Colonic mucosa (tissue), 4 donors: Measurements from ENCODE around the gene VIPR2. TPM values are rescaled to one million over a fixed set of nuclear protein-coding genes. Genes with fewer than 3 reads are reported as not detected.
"Not testable (repeated sequence)": the region's sequence is repeated elsewhere in the genome, so short reads cannot be mapped to it uniquely, and the experiment has no call there.

Experiments used
- DNase-seq: peaks from one replicate; pipeline ENCODE4 v3.0.0-alpha.2; 2020
- H3K27ac ChIP-seq: fragments of 200-600 bp; one replicate; pipeline ENCODE4 v1.8.0; 2021
- H3K27me3 ChIP-seq: fragments of 200-600 bp; one replicate; pipeline ENCODE4 v1.8.0; 2021
- H3K36me3 ChIP-seq: fragments of 200-600 bp; one replicate; pipeline ENCODE4 v1.8.0; 2021
- H3K4me1 ChIP-seq: fragments of 200-600 bp; one replicate; pipeline ENCODE4 v1.8.0; 2021; ENCODE audit warnings: mild to moderate bottlenecking
- H3K4me3 ChIP-seq: fragments of 200-600 bp; one replicate; pipeline ENCODE4 v1.8.0; 2021
- H3K9ac ChIP-seq, 2 donors: one replicate each; pipeline ENCODE4 v1.7.0; 2013; ENCODE audit warnings: control low read depth in 2 of 2, low read depth in 2 of 2, low read length in 2 of 2
- H3K9me3 ChIP-seq: fragments of 200-600 bp; one replicate; pipeline ENCODE4 v1.8.0; 2021
- CTCF ChIP-seq: fragments of 200-600 bp; IDR thresholded peaks from one replicate; pipeline ENCODE4 v1.8.0; 2022; ENCODE audit warnings: antibody characterized with exemption, mild to moderate bottlenecking
- intact Hi-C: fragments of 100-400 bp; cut with DNase I; formaldehyde crosslinking; loops from one replicate; pipeline ENCODE4 v1.14.1; 2022
- total RNA-seq, 2 donors: library from RNA; stranded (reverse); fragmentation: NEBNext Ultra II Directional in 1 of 2; extraction: Animal tissue kit (Norgen Biotek cat#: 25700) in 1 of 2; gene quantifications; one replicate each; pipeline ENCODE4 v1.2.1, GENCODE V29; 2021
- donor health status: healthy.
- donor health status: DM: no; HTN: no; CAD: no.
- donor health status: DM: no; HTN: no; CAD: no.

Gene VIPR2
- total RNA-seq, 2 donors from 2014 or later = 0.37 to 1.3 TPM

GRCh38 chr7:158987691-158988090 is 157.0 kb downstream of the VIPR2 start:
- H3K4me1 ChIP-seq = no peaks in the 10 kb centered on the region
- H3K36me3 ChIP-seq = no peaks in the 10 kb centered on the region
- H3K27ac ChIP-seq = no peak overlapping the region
- H3K9ac ChIP-seq = no peak overlapping the region
- no peak overlapping the region for H3K4me3 ChIP-seq
- TF ChIP-seq CTCF = no peak
- H3K9me3 ChIP-seq = peaks cover 9% of the 10 kb centered on the region
- intact Hi-C loops = no loop called here
- peaks cover 9% of the 10 kb centered on the region for H3K27me3 ChIP-seq
- DNase-seq = no peak

GRCh38 chr7:158985583-158985982 is 159.1 kb downstream of the VIPR2 start:
- Histone ChIP-seq H3K36me3 (no peaks in the 10 kb centered on the region), H3K27ac (no peak overlapping the region), H3K9me3 (peaks cover 13% of the 10 kb centered on the region), H3K27me3 (no peaks in the 10 kb centered on the region), H3K4me1 (no peaks in the 10 kb centered on the region), H3K4me3 (no peak overlapping the region), H3K9ac (no peak overlapping the region)
- no peak for DNase-seq
- intact Hi-C loops = no loop called here
- no peak for TF ChIP-seq CTCF

GRCh38 chr7:158984007-158984406 is 160.7 kb downstream of the VIPR2 start:
- H3K9ac ChIP-seq, H3K27ac ChIP-seq, intact Hi-C loops, H3K4me3 ChIP-seq, H3K27me3 ChIP-seq, H3K4me1 ChIP-seq, DNase-seq, H3K36me3 ChIP-seq: not testable (repeated sequence)
- H3K9me3 ChIP-seq = peaks cover 13% of the 10 kb centered on the region

- H3K4me3 ChIP-seq, H3K9ac ChIP-seq, H3K27ac ChIP-seq, H3K4me1 ChIP-seq, H3K36me3 ChIP-seq, H3K27me3 ChIP-seq, DNase-seq, intact Hi-C loops: not testable (repeated sequence)
- peaks cover 13% of the 10 kb centered on the region for H3K9me3 ChIP-seq
Observed at GRCh38 chr7:158982080-158982479, 162.6 kb downstream of the VIPR2 start.

GRCh38 chr7:158979635-158980351 is 164.9 kb downstream of the VIPR2 start:
- DNase-seq = no peak
- no peak overlapping the region for H3K4me3 ChIP-seq
- no peaks in the 10 kb centered on the region for H3K4me1 ChIP-seq
- H3K9ac ChIP-seq = no peak overlapping the region
- intact Hi-C loops = loop anchor here (10.0 kb wide), 1 partner anchor 195 kb away; no protein-coding TSS in a partner anchor
- no peaks in the 10 kb centered on the region for H3K27me3 ChIP-seq
- H3K36me3 ChIP-seq = no peaks in the 10 kb centered on the region
- H3K27ac ChIP-seq = peak overlapping the region; percentile 30
- no peak for TF ChIP-seq CTCF
- H3K9me3 ChIP-seq = peaks cover 13% of the 10 kb centered on the region

- Histone ChIP-seq H3K4me1 (no peaks in the 10 kb centered on the region), H3K4me3 (no peak overlapping the region), H3K9me3 (peaks cover 13% of the 10 kb centered on the region), H3K9ac (no peak overlapping the region), H3K36me3 (no peaks in the 10 kb centered on the region), H3K27me3 (no peaks in the 10 kb centered on the region), H3K27ac (peak overlapping the region; percentile 30)
- intact Hi-C loops = loop anchor here (10.0 kb wide), 1 partner anchor 194 kb away; no protein-coding TSS in a partner anchor
- no peak for TF ChIP-seq CTCF
- no peak for DNase-seq
Observed at GRCh38 chr7:158979023-158979529, 165.6 kb downstream of the VIPR2 start.
